HG03196 (cell line): Measurements from ENCODE around the gene CLEC9A.

Experiments used
- ATAC-seq: cut with Tn5 transposase; IDR thresholded peaks from one replicate; pipeline ENCODE4 v1.9.1; 2021; ENCODE audit not compliant: unreplicated experiment

CLEC9A gene

DNA sequence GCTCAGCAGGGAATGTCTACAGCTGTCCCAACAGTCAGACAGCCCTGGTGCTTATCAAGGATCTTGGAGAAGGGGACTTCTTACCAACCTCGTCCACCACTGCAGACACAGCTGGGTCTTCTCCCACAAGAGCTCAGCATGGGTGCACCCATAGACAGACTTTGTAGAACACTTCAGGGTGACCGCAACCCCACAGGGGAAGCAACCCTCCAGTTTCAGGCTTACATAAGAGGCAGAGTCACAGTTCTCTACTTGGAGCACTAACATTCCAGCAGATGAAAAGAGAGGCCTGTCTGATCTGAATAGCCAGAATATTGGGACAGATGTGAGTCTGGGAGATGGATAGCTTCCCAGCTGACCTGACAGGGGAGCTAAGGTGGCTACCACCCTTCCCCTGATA, 71.8 kb downstream of the CLEC9A start:
- ATAC-seq, result no peak

DNA sequence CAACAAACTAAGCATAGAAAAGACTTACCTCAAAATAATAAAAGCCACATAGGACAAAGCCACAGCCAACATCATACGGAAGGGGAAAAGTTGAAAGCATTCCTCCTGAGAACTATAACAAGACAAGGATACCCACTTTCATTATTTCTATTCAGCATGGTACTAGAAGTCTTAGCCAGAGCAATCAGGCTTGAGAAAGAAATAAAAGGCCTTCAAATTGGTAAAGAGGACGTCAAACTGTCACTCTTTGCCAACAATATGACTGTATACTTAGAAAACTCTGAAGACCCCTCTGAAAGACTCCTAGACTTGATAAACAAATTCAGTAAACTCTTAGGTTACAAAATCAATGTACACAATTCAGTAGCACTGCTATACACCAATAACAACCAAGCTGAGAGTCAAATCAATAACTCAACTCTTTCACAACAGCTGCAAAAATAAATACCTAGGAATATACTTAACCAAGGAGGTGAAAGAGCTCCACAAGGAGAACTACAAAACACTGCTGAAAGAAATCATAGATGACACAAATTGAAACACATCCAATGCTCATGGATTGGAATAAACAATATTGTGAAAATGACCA, 79.9 kb downstream of the CLEC9A start:
- no peak for ATAC-seq

- ATAC-seq, result no peak
These were observed 81.0 kb downstream of the CLEC9A start for GRCh38 chr12:10111451-10111850.

- ATAC-seq, result no peak
These were observed 82.6 kb downstream of the CLEC9A start for GRCh38 chr12:10113075-10113474.

GRCh38 chr12:10113920-10114319, 83.4 kb downstream of the CLEC9A start:
- no peak for ATAC-seq

DNA sequence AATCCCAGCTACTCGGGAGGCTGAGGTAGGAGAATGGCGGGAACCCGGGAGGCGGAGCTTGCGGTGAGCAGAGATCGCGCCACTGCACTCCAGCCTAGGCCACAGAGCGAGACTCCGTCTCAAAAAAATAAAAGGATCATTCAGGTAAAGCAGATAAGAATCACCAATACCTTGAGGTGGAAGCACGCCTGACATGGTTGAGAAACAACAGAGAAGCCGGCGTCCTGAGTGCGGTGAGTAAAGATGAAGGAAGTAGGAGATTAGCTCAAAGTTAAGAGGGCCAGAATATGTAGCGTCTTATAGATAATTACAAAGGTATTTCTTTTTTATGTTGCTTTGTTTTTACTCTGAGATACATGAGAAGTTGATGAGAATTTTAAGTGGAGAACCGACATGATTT, 84.8 kb downstream of the CLEC9A start:
- no peak for ATAC-seq
